Measurements from ENCODE around the gene ARFGEF2. TPM values are rescaled to one million over a fixed set of nuclear protein-coding genes. Genes with fewer than 3 reads are reported as not detected.
A peak's percentile ranks its signal among the peaks of the same experiment; 100 is the strongest.

Gene ARFGEF2
- total RNA-seq, 6 experiments from 2014 or later, result 23.4 to 30.0 (median 26.9) TPM

- Histone ChIP-seq H3K27me3 (no peaks in the 10 kb centered on the region), H3K9me3 (no peaks in the 10 kb centered on the region), H3K27ac (no peak overlapping the region), H3K4me1 (peaks cover 0 to under 1% (median 0%) of the 10 kb centered on the region in 4 donors), H3K4me3 (no peak overlapping the region), H3K36me3 (peaks cover 0 to 57% (median 21%) of the 10 kb centered on the region in 4 donors)
- intact Hi-C loops (cut with DNase I), result no loop called here
- 12% methylated on average over 2 of the region's 2 CpGs for WGBS (ENCODE audit: insufficient coverage, low coverage, low lambda C conversion rate, missing lambda C conversion rate)
- ATAC-seq, result no peak
- TF ChIP-seq, protein P1, sequence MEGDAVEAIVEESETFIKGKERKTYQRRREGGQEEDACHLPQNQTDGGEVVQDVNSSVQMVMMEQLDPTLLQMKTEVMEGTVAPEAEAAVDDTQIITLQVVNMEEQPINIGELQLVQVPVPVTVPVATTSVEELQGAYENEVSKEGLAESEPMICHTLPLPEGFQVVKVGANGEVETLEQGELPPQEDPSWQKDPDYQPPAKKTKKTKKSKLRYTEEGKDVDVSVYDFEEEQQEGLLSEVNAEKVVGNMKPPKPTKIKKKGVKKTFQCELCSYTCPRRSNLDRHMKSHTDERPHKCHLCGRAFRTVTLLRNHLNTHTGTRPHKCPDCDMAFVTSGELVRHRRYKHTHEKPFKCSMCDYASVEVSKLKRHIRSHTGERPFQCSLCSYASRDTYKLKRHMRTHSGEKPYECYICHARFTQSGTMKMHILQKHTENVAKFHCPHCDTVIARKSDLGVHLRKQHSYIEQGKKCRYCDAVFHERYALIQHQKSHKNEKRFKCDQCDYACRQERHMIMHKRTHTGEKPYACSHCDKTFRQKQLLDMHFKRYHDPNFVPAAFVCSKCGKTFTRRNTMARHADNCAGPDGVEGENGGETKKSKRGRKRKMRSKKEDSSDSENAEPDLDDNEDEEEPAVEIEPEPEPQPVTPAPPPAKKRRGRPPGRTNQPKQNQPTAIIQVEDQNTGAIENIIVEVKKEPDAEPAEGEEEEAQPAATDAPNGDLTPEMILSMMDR (IDR thresholded peaks at IDR 0.05), result no peak
- no peak for TF ChIP-seq POLR2A (IDR thresholded peaks at IDR 0.05)
- DNase-seq, result no peak
Measured at GRCh38 chr20:48957053-48957481, 35.6 kb downstream of the ARFGEF2 start.

GRCh38 chr20:48957533-48957932 is 36.0 kb downstream of the ARFGEF2 start:
- no peak for TF ChIP-seq POLR2A (IDR thresholded peaks at IDR 0.05)
- TF ChIP-seq, protein P1 (IDR thresholded peaks at IDR 0.05), result no peak
- Histone ChIP-seq H3K27me3 (no peaks in the 10 kb centered on the region), H3K36me3 (peaks cover 0 to 53% (median 19%) of the 10 kb centered on the region in 4 donors), H3K9me3 (no peaks in the 10 kb centered on the region), H3K4me3 (no peak overlapping the region), H3K27ac (no peak overlapping the region), H3K4me1 (no peaks in the 10 kb centered on the region)
- 44% methylated on average over 2 of the region's 2 CpGs for WGBS (ENCODE audit: insufficient coverage, low coverage, low lambda C conversion rate, missing lambda C conversion rate)
- DNase-seq (no peak), ATAC-seq (peak in 1 of 4 donors; percentile 21)
- intact Hi-C loops (cut with DNase I), result no loop called here

DNA sequence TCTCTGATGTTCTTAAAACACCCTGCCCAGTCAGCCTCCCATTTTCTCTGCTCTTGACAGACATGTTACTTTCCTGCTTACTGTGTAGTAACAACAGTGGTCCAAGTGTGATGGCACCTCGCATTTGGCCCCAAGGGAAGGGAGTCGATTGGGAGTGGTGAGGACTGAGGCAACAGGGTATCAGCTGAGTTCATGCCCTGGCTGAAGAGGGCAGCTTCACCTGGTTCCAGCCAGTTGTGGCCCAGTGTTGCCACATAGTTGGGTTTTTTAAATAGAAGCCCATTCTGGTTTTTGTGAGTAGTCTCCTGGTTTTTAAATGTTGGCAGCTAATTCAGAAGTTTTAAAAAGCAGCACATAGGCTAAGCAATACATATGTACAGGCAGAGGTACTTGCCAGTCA is 37.2 kb downstream of the ARFGEF2 start:
- WGBS (ENCODE audit: insufficient coverage, low coverage, low lambda C conversion rate, missing lambda C conversion rate), result no CpG with 5 or more reads among the region's 2 CpGs
- TF ChIP-seq, protein P1 (IDR thresholded peaks at IDR 0.05), result no peak
- no peak for TF ChIP-seq POLR2A (IDR thresholded peaks at IDR 0.05)
- Histone ChIP-seq H3K9me3 (no peaks in the 10 kb centered on the region), H3K27ac (no peak overlapping the region), H3K27me3 (no peaks in the 10 kb centered on the region), H3K4me3 (no peak overlapping the region), H3K4me1 (no peaks in the 10 kb centered on the region), H3K36me3 (peaks cover 0 to 41% (median 14%) of the 10 kb centered on the region in 4 donors)
- intact Hi-C loops (cut with DNase I), result no loop called here
- no peak for ATAC-seq
- no peak for DNase-seq

GRCh38 chr20:48959899-48960550 is 38.5 kb downstream of the ARFGEF2 start:
- Histone ChIP-seq H3K27ac (no peak overlapping the region), H3K9me3 (no peaks in the 10 kb centered on the region), H3K4me1 (no peaks in the 10 kb centered on the region), H3K27me3 (no peaks in the 10 kb centered on the region), H3K36me3 (peaks cover 0 to 33% (median 8%) of the 10 kb centered on the region in 4 donors), H3K4me3 (no peak overlapping the region)
- 84% methylated on average over 9 of the region's 9 CpGs for WGBS (ENCODE audit: insufficient coverage, low coverage, low lambda C conversion rate, missing lambda C conversion rate)
- intact Hi-C loops (cut with DNase I), result no loop called here
- TF ChIP-seq, protein P1 (IDR thresholded peaks at IDR 0.05), result no peak
- TF ChIP-seq POLR2A (IDR thresholded peaks at IDR 0.05), result no peak
- DNase-seq, result no peak
- ATAC-seq, result no peak
